NCI-H128 (cell line): ENCODE measurements around the gene VWA2.

Experiments used
- DNase-seq: peaks from one replicate; lab custom pipeline; 2025; ENCODE audit not compliant: unreplicated experiment; lab: John Stamatoyannopoulos, UW

Gene VWA2

DNA sequence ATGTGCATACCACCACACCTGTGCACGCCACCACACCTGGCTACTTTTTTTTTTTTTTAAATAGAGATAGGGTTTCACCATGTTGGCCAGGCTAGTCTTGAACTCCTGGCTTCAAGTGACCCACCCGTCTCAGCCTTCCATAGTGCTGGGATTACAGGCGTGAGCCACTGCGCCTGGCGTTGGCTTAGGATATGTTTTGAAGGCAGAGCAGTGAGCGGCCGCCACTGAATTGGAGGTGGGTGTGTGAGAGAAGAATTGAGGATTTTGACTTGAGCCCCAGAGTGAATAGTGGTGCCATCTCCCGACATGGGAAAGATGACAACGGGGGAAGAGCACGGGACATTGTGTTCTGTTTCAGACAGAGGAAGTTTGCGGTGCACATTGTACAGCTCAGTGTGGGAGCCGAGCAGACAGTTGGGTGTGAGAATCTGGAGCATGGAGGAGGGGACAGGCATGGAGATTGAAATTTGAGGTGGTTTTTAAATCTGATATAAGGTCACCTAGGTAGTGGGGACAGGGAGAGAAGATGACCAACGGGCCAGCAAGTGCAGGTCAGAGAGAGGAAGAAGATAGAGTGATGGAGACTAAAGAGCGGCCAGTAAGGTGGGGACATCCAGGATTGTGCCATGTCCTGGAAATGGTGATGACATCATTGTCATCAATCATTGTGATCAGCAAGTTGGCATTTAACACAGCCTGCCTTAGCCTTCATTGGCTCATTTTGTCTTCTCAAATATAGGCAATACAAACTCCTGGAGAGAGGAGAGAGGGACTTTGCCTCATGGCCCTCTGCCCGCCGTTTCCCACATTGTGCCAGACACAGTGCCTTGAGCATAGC lies 35.8 kb downstream of the VWA2 start:
- no peak for DNase-seq

DNA sequence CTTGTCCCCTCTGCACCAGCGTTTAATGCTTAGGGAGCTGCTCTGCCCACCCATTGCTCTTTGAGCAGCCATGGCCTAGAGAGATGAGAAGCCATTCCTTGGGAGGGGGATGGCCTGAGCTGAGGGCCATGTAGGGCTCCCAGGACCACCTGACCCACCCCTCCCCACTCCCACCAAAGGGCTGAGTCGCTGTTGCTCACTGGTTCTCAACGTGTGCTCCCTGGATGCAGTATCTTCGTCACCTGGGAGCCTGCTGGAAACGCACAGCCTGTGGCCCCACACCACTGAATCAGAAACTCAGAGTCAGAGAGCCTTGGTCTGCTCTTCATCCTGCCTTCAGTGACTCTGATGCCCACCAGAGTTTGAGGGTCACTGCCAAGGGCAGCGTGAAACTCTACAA lies 37.0 kb downstream of the VWA2 start:
- DNase-seq: no peak

DNA sequence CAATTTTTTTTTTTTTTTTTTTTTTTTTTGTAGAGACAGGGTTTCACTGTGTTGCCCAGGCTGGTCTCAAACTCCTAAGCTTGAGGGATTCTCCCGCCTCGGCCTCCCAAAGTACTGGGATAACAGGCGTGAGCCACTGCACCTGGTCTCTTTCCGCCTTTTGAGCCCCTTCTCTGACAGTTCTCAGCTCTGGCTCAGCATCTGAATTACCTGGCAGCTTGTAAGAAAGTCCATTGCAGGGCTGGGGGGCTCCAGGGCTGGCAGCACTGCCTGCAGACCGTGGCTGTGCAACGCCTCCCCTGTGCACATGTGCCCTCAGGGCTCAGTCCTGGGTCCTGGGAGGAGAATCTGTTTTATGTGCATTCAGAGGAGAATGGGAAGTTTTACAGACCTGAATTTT lies 37.6 kb downstream of the VWA2 start:
- DNase-seq: no peak

DNA sequence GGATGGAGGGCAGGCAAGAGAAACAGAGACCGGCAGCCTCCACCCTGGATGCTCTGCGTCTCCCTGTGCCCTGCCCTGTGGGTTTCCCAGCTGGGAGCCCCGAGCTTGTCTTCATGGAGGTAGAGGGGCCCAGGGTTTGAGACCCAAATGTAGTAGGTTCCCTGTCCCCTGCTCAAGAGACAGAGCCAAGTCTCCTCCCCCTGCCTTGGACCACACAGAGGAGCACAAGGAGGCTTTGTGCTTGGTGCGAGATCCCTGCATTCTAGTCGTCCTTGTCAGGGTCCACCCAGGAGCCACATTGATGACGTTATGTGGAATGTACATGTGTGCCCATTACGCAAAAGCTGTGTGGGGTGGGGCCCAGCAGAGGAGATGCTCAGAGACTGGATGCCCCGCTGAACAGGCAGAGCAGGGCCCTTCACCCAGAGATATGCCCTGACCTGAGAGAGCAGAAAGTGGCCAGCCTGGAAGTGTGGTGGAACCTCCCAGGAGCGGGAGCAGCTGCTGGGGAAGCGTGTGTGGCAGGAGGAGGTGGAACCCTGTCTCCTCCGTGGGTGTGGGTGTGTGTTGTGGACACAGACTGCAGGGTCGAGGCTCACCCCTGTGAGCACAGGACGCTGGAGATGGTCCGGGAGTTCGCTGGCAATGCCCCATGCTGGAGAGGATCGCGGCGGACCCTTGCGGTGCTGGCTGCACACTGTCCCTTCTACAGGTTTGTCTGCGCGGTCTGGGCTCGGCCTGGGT lies 39.3 kb downstream of the VWA2 start:
- no peak for DNase-seq

DNA sequence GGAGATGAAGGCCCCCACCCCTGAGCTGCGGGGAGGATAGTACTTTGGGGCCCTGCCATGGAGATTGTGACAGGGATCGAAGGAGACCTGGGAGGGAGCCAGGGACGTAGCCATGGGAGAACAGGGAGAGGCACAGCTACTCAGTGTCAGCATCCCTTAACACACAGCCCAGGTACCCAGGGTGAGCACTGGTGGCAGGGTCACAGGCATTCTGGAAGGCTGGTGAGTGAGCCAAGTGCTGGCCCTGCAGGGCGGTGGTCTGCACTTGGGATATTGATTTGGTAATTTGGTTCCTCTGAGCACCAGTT lies 39.8 kb downstream of the VWA2 start:
- no peak for DNase-seq

DNA sequence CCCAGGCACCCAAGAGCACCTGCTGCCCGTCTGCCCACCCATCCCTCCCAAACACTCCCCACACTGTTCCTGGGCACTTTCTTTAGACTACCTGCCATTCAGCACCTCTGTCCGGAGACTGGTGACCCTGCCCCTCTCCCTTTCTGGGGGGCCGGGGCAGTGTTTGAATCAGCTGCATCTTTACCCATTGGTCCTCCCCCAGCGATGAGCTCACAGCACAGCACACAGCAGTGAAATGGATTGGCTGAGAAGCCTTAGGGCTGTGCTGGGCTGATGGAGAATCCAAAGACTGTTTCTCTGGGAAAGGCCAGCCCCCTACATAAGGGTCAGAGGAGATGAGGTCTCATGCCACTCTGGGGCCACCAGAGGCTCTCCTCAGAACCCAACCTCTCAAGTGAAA lies 40.2 kb downstream of the VWA2 start:
- no peak for DNase-seq

DNA sequence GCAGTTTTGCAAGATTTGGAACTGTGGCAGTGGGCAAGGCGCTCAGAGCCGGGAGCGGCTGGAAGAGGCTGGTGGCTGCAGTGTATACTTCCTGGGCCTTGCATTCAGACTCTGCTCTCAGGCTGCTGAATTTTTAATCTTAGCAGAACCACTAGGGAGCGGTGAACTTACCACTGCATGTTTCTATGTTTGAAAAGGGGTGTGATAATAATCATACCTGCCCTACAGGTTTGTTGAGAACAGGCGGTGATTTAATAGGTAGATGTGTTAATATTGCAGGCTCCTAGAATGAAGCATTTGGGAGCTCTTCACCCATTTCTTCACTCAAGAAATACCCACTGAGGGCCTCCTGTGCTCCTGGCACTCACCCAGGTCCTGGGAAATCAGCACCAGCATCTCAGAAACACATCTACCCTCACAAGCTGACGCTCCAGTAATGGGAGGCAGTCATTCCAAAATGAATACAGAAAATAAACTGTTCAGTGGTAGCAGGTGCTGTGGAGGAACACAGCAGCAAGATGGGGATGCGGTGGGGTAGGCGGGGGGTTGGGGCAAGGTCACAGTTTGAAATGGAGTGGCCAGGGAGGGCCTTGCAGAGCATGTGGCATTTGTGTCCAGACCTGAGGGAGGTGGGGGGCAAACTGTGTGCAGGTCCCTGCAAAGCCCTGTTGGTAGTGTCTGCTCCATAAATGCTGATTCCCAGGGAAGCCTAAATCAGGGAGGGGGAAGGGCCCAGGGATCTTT lies 41.0 kb downstream of the VWA2 start:
- DNase-seq: no peak

DNA sequence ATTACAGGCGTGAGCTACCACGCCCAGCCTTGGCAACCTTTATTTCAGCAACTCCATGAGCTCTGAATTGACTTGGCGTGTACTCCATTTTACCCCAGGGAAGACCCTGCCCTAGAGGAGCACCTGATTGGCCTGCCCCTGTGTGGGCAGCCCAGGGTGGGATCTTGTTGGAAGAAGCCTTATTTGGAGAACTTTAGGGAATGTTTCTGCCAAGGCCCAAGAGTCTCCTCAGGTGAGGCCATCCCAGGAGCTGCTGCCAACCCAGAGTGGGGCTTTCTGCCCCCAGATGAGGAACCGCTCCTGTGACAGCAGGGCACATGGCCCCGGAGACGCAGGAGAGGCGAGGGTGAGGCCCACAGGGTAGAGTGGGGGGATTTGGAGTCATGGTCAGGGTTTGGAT lies 42.0 kb downstream of the VWA2 start:
- no peak for DNase-seq

DNA sequence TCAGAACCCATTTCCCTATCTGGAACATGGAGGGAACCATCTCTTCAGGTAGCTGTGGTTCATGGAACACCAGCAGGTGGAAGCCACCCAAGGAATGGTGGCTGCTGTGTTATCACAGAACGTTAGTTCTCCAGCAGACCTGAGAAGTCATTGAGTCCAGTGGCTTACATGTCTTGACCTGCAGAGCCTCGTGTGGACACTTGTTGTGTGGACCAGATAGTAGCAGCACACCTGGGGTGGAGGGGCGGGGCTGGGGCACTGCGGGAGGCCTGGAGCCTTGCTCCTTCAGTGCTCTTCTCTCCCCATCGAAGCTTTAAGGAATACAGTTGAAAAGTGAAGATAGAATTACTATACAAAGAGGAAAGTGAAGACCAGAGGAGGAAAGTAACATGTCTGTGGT lies 42.4 kb downstream of the VWA2 start:
- DNase-seq: no peak

DNA sequence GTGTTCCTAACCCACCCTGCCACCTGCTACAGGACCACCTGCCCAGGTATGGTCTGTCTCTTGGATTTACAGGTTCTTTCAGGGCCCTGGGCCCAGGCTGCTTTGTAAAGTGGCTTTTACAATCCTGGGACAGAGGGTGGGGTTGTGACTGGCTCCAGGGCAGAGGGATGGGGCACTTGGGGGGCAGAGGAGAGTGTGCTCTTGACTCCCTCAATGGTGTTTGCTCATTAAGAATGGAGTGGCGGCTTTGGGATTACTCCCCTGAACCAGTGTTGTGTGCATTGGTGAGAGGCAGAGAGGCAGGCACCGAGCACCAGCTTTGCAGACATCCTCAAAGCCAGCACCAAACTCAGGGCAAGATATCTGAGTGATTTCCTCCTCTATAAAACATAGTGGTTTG lies 43.5 kb downstream of the VWA2 start:
- DNase-seq: no peak

DNA sequence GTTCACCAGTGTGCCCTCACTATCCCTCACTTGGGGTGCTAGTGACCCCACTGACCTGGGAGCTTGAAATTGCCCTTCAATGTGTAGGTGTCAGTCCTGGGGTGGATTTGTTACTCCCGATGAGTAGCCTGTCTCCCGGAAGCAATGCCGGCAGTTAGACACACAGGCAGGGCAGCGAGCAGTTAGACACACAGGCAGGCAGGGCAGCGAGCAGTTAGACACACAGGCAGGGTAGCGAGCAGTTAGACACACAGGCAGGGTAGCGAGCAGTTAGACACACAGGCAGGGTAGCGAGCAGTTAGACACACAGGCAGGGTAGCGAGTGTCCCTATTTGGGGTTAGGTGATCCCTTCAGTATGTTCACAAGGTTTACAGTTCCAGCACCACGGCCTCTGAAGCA lies 44.0 kb downstream of the VWA2 start:
- no peak for DNase-seq

DNA sequence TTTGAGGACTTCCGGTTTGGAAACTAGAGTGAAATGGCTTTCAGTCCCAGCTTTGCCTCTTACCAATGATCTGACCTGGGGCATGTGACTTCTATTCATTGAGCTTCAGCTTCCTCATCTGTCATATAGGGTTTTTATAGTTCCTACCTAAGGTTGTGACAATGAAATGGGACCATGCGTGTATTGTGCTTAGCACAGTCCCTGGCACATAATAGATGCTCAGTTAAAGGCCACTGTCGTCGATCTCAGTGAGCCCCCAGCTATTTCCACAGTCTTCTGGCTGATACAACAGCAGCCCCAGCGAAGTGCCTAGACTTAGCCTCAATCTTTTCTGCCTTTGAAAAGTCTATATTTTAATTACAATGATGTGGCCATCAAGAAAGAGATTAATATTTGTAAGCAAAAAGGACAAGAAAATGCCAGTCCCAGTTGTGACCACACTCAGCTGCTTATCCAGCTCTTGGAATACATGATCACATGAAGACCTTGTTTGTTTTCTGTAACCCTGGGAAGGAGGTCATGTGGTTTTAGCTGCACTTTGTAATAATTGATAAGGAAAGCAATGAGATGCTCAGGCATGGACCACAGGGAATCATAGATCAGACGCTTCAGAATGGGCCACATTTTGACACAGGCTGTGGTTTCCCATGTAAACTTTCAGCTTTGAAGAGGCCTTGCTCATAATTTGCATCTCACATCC lies 44.6 kb downstream of the VWA2 start:
- no peak for DNase-seq

DNA sequence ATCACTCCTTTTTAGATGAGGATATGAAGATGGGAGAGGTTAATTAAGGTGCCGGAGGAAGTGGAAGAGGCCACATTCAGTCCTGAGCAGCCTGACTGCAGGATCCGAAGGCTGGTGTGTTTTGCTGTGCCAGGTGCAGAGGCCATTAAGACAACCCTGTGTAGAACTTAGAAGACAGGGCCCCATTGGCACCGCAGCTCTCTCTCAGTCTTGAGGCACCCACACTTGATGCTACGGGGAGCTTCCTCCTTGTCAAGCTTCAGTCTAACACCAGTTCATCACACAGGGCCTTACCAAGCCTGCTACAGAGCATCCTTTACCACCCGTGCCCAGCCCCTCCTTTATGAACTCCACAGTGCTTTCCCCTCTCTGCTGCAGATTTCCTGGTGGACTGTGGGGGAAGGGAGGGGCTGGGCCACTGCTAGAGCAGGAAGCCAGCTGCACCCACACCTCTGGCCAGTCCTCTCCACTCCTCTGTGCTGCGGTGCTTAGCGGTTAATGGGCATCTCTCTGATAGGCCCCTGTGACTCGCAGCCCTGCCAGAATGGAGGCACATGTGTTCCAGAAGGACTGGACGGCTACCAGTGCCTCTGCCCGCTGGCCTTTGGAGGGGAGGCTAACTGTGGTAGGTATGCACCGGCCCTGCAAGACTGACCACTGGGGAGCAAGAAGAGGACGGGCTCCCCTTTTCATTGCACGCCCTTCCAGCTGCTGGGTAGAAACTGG lies 45.5 kb downstream of the VWA2 start:
- no peak for DNase-seq

DNA sequence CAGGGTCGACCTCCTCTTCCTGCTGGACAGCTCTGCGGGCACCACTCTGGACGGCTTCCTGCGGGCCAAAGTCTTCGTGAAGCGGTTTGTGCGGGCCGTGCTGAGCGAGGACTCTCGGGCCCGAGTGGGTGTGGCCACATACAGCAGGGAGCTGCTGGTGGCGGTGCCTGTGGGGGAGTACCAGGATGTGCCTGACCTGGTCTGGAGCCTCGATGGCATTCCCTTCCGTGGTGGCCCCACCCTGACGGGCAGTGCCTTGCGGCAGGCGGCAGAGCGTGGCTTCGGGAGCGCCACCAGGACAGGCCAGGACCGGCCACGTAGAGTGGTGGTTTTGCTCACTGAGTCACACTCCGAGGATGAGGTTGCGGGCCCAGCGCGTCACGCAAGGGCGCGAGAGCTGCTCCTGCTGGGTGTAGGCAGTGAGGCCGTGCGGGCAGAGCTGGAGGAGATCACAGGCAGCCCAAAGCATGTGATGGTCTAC lies 46.9 kb downstream of the VWA2 start:
- DNase-seq: no peak

DNA sequence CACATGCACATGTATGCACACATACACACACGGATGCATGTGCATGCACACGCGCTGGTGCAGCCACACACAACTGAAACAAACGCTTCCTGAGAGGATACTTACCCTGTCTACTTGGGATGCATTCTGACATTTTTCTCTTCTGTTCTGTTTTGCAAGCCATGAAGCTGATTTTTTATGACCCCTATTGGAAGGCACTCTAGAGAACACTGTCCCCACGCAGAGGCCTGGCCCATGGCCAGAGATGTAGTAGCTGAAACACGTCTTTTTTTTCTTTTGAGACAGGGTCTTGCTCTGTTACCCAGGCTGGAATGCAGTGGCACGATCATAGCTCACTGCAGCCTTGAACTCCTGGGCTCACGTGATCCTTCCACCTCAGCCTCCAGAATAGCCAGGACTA lies 47.9 kb downstream of the VWA2 start:
- DNase-seq: no peak

DNA sequence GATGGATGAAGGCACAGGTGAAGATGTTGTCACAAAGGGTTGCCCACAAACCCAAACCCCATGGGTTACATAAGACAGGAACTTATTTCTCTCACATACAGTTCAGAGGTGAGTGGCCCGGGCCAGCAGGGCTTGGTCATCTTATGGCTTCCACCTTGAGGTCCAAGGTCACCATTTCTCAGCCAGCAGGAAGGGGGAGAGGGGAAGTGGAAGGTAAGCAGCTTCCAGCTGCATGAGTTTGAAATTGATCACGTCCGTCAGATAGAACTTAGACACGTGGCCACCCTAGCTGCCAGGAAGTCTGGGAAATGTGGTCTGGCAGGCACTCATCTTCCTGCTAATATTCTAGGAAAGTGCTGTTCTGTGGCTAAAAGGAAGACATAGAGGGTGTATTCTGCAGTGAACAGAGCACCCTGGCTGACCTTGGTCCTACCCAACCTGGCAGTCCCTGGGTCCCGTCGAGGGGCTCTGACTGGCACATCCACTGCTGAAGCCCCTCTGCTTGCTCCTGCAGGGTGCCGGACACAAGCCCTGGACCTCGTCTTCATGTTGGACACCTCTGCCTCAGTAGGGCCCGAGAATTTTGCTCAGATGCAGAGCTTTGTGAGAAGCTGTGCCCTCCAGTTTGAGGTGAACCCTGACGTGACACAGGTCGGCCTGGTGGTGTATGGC lies 49.5 kb downstream of the VWA2 start:
- no peak for DNase-seq

DNA sequence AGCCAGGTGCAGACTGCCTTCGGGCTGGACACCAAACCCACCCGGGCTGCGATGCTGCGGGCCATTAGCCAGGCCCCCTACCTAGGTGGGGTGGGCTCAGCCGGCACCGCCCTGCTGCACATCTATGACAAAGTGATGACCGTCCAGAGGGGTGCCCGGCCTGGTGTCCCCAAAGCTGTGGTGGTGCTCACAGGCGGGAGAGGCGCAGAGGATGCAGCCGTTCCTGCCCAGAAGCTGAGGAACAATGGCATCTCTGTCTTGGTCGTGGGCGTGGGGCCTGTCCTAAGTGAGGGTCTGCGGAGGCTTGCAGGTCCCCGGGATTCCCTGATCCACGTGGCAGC lies 50.0 kb downstream of the VWA2 start:
- no peak for DNase-seq

DNA sequence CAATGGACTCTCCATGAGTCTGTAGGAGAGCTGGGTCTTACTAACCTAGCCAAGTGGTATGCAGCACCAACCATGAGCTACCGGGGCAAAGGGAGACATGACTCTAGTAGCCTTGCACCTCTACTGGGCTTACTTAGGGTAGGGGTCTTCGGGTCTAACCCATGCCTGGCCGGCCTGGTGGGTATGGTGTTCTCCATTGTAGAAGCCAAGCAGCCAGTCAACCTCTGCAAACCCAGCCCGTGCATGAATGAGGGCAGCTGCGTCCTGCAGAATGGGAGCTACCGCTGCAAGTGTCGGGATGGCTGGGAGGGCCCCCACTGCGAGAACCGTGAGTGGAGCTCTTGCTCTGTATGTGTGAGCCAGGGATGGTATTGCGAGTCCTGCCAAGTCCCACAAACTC lies 51.0 kb downstream of the VWA2 start:
- DNase-seq: no peak

DNA sequence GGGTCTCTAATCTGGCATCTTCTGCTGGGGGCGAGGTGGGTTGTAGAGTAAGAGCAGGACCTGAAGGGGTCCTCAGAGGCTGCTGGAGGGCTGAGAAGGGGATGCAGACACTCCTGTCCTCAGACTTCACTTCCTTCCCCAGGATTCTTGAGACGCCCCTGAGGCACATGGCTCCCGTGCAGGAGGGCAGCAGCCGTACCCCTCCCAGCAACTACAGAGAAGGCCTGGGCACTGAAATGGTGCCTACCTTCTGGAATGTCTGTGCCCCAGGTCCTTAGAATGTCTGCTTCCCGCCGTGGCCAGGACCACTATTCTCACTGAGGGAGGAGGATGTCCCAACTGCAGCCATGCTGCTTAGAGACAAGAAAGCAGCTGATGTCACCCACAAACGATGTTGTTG lies 52.0 kb downstream of the VWA2 start:
- no peak for DNase-seq

DNA sequence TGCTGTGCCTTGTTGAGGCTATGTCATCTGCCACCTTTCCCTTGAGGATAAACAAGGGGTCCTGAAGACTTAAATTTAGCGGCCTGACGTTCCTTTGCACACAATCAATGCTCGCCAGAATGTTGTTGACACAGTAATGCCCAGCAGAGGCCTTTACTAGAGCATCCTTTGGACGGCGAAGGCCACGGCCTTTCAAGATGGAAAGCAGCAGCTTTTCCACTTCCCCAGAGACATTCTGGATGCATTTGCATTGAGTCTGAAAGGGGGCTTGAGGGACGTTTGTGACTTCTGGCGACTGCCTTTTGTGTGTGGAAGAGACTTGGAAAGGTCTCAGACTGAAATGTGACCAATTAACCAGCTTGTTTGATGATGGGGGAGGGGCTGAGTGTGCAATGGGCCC lies 52.5 kb downstream of the VWA2 start:
- no peak for DNase-seq
